GM21529 (cell line): ENCODE results near the gene SORCS2.

Experiments
- ATAC-seq: cut with Tn5 transposase; IDR thresholded peaks from one replicate; pipeline ENCODE4 v1.9.1; 2021; ENCODE audit not compliant: unreplicated experiment

The SORCS2 gene

DNA sequence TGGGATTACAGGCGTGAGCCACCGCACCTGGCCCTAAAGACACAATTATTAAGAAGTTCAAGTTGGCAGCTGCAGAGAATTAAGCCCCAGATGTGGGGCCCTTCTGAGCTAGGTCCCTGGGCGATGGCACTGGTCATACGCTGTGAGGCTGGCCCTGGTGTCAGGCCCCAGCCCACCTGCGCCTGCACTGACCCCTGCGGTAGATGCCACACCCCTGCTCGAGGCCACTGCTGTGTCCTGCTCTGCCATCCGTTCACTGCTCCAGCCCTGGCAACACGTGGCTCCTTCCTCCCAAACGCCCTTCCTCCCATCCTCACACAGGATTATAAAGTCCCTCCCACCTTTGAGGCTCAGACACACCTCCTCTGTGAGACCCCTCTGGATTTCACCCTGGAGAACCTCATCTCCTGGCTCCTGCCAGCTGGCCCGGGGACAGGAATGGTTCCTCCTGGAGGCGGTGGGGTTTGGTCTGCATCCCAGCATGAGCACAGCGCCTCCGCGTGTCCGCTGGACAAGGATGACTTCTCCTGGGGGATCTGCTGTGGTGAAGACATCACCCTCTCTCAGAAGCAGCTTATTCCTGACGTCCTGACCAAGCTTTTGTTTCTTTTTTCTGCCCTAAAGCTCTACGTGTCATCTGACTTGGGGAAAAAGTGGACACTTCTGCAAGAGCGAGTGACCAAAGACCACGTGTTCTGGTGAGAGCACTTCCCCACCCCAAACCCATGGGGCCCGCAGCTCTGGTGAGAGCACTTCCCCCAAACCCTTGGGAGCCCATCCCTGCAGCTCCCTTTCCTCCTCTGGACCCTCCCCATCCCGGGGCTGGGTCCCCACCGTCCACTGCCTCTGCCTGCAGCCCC lies 461.4 kb downstream of the SORCS2 start:
- no peak for ATAC-seq

- ATAC-seq: no peak
Measured at GRCh38 chr4:7654550-7655445, 462.5 kb downstream of the SORCS2 start.

DNA sequence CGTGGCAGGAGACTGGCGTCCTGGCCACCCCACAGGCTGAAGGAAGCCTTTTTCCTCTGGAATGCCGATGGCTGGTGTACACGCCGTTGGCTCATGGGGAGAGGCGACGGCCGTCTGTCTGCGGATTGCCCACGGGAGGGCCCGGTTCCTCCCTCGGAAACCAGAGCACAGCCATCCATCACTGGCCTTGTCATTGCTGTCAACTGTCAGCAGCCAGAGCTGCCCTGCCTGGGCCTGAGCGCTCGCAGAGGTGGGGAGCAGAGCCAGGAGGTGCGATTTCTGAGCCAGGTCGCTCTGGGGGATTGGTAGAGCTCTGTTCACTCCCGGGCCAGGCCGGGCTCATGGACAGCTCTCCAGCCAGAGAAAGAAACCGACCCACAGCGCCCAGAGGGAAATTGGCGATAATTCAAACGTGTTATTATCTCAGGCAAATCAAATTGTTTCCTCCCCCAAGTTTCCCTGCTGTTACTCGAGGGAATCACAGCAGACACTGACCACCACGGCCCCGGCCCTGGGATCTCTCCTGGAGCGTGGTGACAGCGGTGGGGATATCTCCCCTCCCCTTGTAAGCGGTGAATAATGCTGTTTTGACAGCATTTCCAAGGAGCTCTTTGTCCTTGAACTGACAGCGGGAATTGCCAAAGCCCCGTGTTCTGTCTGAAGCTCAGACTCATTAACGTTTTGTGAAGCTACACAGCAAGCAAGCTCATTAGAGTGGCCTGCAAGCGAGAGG lies 463.3 kb downstream of the SORCS2 start:
- no peak for ATAC-seq

- ATAC-seq: no peak
Measured at GRCh38 chr4:7656244-7656800, 464.0 kb downstream of the SORCS2 start.

GRCh38 chr4:7657545-7658297 lies 465.4 kb downstream of the SORCS2 start:
- no peak for ATAC-seq

DNA sequence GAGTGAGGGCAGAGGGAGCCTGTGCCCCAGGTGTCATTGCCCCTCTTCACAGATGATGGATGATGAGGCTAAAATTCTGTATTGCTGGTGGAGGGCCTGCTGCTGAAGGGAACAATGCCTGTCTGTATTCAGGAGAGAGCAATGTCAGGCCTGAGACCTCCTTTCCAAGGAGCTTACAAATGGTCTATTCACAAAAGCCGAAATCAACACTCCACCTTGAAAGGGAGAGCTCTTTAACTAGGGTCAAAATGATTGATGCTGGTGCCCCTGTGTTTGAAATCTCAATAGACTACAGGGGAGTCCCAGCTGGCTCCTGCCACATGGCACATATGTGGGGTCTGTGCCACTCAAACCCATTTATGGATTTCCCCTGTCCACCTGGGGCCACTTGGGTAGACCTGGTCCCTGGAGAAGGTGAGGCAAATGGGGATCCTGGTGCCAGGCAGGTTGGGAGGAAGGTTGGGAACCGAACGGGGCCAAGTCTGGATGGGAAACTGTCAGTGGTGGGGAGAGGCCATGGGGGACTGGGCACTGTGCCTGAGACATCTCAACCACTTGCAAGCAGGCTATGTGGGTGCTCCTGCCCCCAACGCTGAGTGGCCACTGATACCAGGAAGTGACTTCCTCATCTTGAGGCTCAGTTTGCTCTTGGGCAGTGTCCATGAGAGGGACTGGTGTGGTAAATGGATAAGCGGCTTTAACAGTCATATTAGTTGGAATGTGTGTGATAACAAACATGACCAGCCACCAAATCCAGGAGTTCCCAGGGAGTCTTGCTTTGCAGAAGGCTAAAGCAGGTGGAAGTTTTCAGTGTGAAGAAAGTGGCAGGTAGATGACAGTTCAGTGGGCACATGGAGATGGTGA lies 466.2 kb downstream of the SORCS2 start:
- ATAC-seq: no peak

DNA sequence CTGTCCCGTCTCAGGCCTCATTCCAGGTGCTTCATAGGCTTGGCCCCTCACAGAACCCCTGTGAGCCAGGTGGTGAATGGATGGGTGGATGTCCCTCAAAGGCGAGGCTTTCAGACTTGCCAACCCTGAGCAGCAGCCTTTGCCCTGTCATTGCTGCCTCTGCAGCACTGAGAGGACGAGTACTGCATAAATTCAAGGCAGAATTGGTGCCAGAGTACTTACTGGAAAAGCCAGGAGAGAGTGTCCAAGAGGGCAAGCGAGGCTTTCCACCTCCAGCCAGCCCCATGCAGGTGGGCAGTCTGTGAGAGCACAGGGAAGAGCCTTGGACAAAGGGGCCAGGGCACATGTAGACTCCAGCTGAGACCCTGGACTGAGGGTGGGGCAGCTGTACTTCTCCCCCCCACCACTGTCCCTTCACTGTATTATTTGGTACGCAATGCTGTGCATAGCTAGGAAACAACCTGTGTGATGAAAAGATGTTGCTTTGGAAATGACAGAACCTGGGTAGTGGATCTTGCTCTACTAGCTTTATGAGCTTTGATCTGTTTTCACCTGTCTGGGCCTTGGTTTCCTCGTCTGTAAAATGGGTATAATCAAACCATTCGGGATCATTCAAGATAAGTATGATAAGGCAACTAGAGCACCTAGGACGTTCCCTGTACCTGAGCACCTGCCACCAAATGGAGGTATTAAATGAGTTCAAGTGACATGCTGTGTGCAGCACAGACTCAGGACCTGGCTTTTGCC lies 467.3 kb downstream of the SORCS2 start:
- no peak for ATAC-seq

DNA sequence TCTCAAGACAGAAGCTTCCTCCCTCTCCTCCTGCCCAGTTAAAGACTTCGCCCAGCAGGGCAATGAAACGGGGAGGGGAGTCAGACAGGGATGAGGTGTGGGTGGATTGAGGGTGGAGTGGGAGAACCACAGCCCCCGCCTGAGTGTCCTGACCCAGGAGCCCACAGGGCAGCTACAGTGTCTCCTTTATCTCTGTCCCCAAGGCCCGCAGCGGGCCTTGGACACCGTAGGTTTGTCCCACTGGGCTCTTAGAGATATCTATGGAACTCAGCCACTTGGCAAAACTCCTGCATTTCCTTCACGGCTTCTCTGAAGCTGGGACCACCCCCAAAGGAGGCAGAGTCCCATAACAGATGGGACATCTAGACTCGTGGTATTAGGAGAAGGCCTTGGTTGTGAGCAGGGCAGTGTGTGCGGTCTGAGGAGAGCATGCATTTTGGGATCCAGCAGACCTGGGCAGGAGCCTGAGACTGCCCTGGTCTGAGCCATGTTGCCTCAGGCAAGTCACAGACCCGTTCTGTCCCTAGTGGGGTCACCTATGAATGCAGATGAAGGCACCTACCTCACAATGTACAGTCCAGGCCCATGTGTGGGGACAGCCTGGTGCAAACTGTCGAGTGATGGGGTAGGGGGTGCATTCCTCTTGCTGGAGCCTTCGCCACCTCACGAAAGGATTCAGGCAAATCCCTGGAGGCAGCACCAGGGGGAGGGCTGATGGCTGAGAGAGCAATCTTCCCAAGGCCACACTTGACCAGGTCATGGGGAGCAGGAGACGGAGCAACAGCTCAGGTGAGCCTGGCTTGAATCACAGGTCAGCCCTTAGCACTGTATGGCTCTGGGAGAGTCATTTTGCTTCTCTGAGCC lies 468.1 kb downstream of the SORCS2 start:
- no peak for ATAC-seq

DNA sequence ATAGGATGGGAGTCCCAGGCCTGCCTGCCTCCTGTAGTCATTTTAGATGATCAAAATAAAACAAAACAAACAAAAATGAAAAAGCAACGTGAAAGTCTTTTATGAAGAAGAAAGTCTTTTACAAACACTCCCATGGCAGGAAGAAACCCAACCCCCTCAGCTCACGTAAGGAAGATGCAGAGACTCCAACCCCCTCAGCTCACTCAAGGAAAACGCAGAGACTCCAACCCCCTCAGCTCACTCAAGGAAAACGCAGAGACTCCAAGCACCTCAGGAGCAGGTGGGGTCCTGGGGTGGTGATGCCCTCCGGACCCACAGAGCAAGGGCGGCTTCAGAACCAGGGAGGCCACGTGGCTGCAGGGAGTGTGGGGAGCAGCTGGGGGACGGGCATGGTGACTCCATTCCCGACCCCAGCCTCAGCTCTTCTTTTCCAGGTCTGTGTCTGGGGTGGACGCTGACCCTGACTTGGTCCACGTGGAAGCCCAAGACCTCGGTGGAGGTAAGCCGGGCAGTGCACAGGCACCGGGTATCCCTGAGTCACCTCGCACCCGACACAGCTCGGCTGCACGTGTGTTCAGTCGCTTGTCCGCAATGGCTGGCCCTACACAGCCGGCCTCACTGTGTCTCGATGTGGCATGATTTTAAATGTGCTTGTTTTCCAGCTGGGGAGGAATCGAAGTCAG lies 468.9 kb downstream of the SORCS2 start:
- no peak for ATAC-seq

- ATAC-seq: no peak
Measured at GRCh38 chr4:7661846-7662506, 469.6 kb downstream of the SORCS2 start.

DNA sequence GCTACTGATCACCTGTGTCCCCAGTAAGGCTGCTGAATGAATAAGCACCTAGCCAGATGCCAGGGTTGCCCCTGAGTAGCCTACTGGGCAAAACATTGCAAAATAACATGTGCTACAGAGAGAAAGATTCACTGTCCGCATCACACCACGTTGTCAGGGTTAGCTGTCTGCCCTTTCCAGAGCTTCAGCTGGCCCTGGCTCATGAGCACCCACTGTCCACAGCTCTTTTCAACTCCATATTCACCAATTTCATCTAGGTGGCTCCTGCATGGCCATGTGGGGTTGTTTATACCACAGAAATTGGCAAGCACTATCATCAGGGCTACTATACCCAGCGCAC lies 470.1 kb downstream of the SORCS2 start:
- ATAC-seq: no peak

DNA sequence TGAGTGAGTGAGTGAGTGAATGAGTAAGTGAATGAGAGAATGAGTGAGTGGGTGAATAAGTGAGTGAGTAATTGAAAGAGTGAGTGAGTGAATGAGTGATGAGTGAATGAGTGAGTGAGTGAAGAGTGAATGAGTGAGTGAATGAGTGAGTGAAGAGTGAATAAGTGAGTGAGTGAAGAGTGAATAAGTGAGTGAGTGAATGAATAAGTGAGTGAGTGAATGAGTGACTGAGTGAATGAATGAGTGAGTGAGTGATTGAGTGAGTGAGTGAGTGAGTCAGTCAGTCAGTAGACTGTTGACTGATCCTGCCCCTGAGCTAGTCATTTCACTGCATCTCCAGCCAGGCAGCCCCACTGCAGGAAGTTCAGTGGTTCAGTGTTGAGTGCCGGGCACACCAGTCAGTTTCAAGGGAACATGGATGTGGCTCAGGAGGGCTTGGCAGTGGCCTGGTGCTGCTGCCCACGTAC lies 470.8 kb downstream of the SORCS2 start:
- ATAC-seq: no peak

DNA sequence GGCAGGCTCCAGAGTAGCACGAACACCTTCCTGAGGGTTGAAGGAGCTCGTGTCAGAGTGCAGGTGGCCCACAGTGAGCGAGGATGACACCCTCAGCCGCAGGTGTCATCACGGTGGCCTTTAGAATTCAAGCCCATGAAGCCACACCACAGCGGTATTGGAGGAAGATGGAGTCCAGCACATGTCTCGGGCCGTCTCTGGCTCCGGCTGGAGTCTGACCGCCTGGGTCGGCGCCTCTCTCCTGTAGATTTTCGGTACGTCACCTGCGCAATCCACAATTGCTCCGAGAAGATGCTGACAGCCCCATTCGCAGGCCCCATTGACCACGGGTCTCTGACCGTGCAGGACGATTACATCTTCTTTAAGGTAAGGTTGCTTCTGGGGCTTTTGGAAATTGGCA lies 471.8 kb downstream of the SORCS2 start:
- ATAC-seq: no peak

DNA sequence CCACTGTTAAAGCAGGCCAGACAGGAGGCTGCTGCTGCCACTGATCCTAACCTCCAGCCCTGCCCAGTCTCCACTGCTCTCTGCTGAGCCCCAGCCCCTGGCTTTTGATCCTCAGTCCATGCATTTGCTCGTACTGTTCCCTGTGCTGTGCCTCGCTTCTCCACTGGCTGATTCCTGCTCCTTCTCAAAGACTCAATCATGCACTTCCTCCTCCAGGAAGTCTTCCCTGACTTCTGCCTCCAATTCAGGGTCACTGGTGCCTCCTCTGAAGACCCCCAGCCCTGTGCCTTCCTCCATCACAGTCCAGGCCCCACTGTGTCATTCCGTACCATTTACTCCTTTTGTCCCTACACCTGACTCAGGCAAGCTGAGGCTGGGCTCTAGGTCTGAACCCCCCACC lies 473.0 kb downstream of the SORCS2 start:
- no peak for ATAC-seq

- no peak for ATAC-seq
Measured at GRCh38 chr4:7666011-7666410, 473.7 kb downstream of the SORCS2 start.

GRCh38 chr4:7666744-7667143 lies 474.4 kb downstream of the SORCS2 start:
- ATAC-seq: no peak

DNA sequence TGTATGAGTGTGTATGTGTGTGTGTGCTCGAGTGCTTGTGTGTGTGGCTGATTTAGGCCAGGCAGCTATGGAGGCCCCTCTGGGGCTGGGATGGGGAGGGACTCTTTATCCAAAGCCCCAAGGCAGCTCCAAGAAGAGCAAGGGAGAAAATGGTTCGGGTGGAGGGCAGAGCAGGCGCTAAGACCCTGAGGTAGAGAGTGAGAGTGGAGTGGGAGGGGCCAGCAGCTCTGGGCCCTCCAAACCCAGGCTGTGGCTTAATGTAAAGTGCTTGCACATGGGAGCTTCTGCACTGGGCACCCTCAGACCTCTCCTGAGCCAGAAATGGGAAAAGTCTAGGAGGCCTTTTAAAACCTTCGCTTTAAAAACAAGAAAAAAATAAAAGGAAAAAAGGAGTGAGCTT lies 475.9 kb downstream of the SORCS2 start:
- no peak for ATAC-seq
